ENCODE results near the gene FAM171A1. TPM values are rescaled to one million over a fixed set of nuclear protein-coding genes. Genes with fewer than 3 reads are reported as not detected.

The FAM171A1 gene
- total RNA-seq, 1 experiment from 2014 or later: 19.2 TPM

- POLR2A ChIA-PET: interaction anchor here (0.6 kb wide), 1 partner anchor 228 kb away, joined by 3 read pairs; no protein-coding TSS in a partner anchor
- H3K9me3 ChIP-seq (ENCODE audit: control insufficient read depth, insufficient read depth, low read depth, low read length): no peaks in the 10 kb centered on the region
- in situ Hi-C loops (cut with HindIII; ENCODE audit: low pct_unique_long_range_greater_than_20kb, low sequenced_read_pairs) (no loop called here), intact Hi-C loops (cut with micrococcal nuclease; ENCODE audit: unreplicated experiment) (no loop called here)
- BruUV-seq (replicated peaks): no TSS peak
- H3K4me1 ChIP-seq (ENCODE audit: control insufficient read depth, insufficient read depth, low read length): no peaks in the 10 kb centered on the region
- no peaks in the 10 kb centered on the region for H3K36me3 ChIP-seq (ENCODE audit: control insufficient read depth, insufficient read depth, low read length)
- no peak for ATAC-seq
- DNase-seq (ENCODE audit: low read depth, low spot score): no peak
- no peak overlapping the region for H3K4me3 ChIP-seq (ENCODE audit: low read depth in 2 of 2, low read length in 2 of 2)
- H3K27me3 ChIP-seq (ENCODE audit: control insufficient read depth, insufficient read depth, low read length): no peaks in the 10 kb centered on the region
- no peak for TF ChIP-seq TCF7L2 (IDR thresholded peaks at IDR 0.05; ENCODE audit: low read depth, low read length)
- TF ChIP-seq, protein P1, sequence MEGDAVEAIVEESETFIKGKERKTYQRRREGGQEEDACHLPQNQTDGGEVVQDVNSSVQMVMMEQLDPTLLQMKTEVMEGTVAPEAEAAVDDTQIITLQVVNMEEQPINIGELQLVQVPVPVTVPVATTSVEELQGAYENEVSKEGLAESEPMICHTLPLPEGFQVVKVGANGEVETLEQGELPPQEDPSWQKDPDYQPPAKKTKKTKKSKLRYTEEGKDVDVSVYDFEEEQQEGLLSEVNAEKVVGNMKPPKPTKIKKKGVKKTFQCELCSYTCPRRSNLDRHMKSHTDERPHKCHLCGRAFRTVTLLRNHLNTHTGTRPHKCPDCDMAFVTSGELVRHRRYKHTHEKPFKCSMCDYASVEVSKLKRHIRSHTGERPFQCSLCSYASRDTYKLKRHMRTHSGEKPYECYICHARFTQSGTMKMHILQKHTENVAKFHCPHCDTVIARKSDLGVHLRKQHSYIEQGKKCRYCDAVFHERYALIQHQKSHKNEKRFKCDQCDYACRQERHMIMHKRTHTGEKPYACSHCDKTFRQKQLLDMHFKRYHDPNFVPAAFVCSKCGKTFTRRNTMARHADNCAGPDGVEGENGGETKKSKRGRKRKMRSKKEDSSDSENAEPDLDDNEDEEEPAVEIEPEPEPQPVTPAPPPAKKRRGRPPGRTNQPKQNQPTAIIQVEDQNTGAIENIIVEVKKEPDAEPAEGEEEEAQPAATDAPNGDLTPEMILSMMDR (IDR thresholded peaks at IDR 0.05): no peak
- no peak for TF ChIP-seq SIN3A (IDR thresholded peaks at IDR 0.05; ENCODE audit: borderline replicate concordance, insufficient read depth, low read depth, low read length)
- TF ChIP-seq POLR2AphosphoS5 (IDR thresholded peaks at IDR 0.05; ENCODE audit: low read depth, low read length): no peak
- TF ChIP-seq, protein P2, sequence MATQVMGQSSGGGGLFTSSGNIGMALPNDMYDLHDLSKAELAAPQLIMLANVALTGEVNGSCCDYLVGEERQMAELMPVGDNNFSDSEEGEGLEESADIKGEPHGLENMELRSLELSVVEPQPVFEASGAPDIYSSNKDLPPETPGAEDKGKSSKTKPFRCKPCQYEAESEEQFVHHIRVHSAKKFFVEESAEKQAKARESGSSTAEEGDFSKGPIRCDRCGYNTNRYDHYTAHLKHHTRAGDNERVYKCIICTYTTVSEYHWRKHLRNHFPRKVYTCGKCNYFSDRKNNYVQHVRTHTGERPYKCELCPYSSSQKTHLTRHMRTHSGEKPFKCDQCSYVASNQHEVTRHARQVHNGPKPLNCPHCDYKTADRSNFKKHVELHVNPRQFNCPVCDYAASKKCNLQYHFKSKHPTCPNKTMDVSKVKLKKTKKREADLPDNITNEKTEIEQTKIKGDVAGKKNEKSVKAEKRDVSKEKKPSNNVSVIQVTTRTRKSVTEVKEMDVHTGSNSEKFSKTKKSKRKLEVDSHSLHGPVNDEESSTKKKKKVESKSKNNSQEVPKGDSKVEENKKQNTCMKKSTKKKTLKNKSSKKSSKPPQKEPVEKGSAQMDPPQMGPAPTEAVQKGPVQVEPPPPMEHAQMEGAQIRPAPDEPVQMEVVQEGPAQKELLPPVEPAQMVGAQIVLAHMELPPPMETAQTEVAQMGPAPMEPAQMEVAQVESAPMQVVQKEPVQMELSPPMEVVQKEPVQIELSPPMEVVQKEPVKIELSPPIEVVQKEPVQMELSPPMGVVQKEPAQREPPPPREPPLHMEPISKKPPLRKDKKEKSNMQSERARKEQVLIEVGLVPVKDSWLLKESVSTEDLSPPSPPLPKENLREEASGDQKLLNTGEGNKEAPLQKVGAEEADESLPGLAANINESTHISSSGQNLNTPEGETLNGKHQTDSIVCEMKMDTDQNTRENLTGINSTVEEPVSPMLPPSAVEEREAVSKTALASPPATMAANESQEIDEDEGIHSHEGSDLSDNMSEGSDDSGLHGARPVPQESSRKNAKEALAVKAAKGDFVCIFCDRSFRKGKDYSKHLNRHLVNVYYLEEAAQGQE (IDR thresholded peaks at IDR 0.05; ENCODE audit: insufficient read depth in 1 of 2, low read depth in 2 of 2, low read length in 1 of 2): no peak
- H3K27ac ChIP-seq (ENCODE audit: low read length): no peak overlapping the region
- CTCF ChIA-PET: no interaction called here
These were observed 105.5 kb downstream of the FAM171A1 start for GRCh38 chr10:15265558-15265957.

GRCh38 chr10:15265056-15265455, 106.0 kb downstream of the FAM171A1 start:
- CTCF ChIA-PET: no interaction called here
- no TSS peak for BruUV-seq (replicated peaks)
- in situ Hi-C loops (cut with HindIII; ENCODE audit: low pct_unique_long_range_greater_than_20kb, low sequenced_read_pairs): no loop called here
- H3K4me3 ChIP-seq (ENCODE audit: low read depth in 2 of 2, low read length in 2 of 2): no peak overlapping the region
- no peaks in the 10 kb centered on the region for H3K36me3 ChIP-seq (ENCODE audit: control insufficient read depth, insufficient read depth, low read length)
- H3K4me1 ChIP-seq (ENCODE audit: control insufficient read depth, insufficient read depth, low read length): no peaks in the 10 kb centered on the region
- ATAC-seq (no peak), DNase-seq (ENCODE audit: low read depth, low spot score) (no peak)
- intact Hi-C loops (cut with micrococcal nuclease; ENCODE audit: unreplicated experiment): no loop called here
- TF ChIP-seq TCF7L2 (IDR thresholded peaks at IDR 0.05; ENCODE audit: low read depth, low read length): no peak
- TF ChIP-seq, protein P1 (IDR thresholded peaks at IDR 0.05): no peak
- no peak for TF ChIP-seq POLR2AphosphoS5 (IDR thresholded peaks at IDR 0.05; ENCODE audit: low read depth, low read length)
- no peak for TF ChIP-seq SIN3A (IDR thresholded peaks at IDR 0.05; ENCODE audit: borderline replicate concordance, insufficient read depth, low read depth, low read length)
- TF ChIP-seq, protein P2 (IDR thresholded peaks at IDR 0.05; ENCODE audit: insufficient read depth in 1 of 2, low read depth in 2 of 2, low read length in 1 of 2): no peak
- H3K27ac ChIP-seq (ENCODE audit: low read length): no peak overlapping the region
- no peaks in the 10 kb centered on the region for H3K9me3 ChIP-seq (ENCODE audit: control insufficient read depth, insufficient read depth, low read depth, low read length)
- POLR2A ChIA-PET: no interaction called here
- H3K27me3 ChIP-seq (ENCODE audit: control insufficient read depth, insufficient read depth, low read length): no peaks in the 10 kb centered on the region
